ENCODE data around the gene EYS. TPM values are rescaled to one million over a fixed set of nuclear protein-coding genes. Genes with fewer than 3 reads are reported as not detected.

The EYS gene
- total RNA-seq, 1 donor from 2014 or later: 17.3 TPM

DNA sequence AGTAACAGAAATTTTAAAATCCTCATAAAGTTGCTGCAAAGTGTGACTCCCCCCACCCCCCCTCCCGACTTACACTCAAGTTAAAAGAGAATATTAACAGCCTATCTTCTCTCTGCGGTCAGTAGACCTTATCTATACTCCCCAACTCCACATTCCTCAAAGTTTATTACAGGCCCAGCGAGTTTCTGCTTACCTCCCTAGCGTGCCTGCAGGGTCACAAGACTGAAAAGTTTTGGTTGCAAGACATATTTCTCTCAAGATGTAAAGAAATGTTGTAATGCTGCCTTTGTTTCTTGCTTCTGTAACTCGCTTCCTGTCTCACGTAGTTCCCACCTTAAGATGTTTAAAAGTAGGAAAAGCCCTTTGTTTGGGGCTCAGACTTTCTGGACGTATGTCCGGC is 1371.8 kb downstream of the EYS start:
- no peak for DNase-seq (ENCODE audit: low spot score)

DNA sequence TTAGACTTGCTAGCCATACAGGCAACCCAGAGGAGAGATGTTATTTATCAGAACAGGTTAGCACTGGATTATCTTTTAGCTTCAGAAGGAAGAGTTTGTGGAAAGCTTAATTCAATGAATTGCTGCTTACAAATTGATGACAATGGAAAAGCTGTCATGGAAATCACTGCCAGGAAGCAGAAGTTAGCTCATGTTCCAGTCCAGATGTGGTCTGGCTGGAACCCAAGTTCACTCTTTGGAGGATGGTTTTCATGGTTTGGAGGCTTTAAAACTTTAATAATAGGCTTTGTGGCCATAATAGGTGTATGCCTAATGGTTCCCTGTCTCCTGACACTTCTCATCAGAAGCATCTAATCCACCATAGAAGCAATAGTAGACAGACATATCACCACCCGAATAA is 1372.4 kb downstream of the EYS start:
- DNase-seq (ENCODE audit: low spot score): no peak

DNA sequence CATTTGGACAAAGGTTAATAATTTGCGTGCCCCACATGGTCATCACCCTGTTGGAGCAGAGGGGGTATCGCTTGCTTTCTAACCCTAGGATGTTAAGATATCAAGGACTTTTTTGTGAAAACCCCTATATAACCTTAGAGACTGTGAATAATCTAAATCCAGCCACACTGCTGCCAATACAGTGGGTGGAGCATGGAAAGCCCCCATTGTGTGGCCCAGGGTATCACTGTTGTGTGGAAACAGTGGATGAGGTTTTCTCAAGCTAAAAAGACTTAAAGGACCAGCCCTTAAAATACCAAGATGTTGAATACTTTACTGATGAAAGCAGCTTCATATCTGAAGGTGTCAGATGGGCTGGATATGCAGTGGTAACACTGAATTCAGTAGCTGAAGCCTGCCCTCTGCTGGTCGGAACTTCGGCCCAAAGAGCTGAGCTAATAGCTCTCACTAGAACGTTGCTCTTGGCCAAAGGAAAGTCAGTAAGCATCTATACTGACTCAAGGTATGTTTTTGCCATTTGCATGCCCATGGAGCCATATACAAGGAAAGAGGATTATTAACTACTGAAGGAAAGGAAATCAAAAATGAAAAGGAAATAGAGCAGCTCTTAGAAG is 1376.2 kb downstream of the EYS start:
- DNase-seq (ENCODE audit: low spot score): peak; percentile 70

DNA sequence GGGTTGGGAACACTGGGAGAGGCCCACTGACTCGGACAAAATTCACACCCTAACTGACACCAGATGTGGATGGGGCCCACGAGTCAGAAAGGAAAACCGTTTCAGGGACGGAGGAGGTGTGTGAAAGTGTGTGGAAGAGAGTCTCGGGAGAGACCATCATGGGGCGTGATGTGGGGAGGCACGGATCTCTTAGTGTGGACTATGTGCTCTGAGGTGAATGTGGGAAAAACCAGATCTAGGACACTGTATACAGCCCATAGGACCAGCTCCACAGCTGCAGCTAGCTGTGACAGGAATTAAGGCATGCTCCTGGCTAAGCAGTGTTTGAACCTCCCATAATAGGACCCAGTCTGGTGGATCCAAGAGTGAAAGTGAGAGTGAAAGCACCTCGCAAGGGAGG is 1380.1 kb downstream of the EYS start:
- no peak for DNase-seq (ENCODE audit: low spot score)

DNA sequence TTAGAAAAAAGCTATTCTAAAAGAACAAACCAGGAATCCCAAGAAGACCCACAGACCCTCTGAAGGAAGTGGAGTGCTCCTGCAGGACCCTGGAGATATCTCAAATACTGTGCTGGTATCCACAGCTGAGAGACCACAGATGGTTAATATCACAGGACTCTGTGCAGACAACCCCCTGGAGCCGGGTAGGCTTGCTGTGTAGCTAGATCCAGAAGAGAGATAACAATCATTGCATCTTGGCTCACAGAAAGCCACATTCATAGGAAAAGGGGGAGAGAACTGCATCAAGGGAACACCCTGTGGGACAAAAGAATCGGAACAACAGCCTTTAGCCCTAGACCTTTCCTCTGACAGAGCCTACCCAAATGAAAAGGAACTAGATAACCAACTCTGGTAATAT is 1381.9 kb downstream of the EYS start:
- DNase-seq (ENCODE audit: low spot score): no peak

DNA sequence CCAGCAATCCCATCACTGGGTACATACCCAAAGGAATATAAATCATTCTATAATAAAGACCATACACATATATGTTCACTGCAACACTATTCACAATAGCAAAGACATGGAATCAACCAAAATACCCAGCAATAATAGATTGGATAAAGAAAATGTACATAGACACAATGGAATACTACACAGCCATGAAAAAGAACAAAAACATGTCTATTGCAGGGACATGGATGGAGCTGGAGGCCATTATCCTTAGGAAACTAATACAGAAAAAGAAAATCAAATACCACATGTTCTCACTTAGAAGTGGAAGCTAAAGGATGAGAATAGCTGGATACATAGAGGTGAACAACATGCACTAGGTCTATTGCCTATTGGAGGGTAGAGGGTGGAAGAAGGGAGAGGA is 1396.8 kb downstream of the EYS start:
- DNase-seq (ENCODE audit: low spot score): no peak

DNA sequence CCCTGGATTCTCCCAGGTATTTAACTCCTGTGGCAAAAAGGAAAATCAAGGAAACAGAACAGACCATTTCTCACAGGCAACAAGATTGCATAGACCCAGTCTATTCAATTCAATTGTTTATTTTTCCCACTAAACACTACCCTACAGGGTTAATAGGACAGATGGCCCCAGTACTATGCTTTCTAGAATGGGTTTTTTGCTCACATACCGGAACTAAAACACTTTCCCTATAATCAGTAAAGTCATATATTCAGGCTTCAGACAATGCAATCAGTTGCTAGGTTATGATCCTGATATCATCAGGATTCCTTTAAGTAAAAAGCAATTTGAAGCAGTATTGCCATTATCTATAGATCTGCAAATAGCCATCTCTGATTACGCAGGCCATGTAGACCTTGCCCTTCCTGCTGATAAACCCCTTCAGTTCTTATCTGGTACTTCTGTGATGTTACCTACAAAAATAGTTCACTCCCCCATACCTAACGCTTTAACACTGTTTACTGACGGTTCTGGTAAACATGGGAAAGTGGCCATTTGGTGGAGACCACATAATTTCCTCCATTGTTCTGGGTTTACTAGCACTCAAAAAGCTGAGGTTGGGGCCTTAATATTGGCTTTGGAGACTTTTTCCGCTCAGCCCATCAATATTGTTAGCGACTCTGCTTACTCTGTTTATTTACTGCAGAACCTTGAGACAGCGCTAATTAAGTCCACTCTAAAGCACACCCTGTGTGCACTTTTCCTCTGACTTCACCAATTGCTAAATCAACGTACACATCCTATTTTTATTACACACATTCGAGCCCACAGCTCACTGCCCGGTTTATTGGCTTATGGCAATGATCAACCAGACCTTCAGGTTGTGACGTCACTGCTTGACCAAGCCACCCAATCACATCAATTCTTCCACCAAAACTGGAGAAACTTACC is 1405.5 kb downstream of the EYS start:
- DNase-seq (ENCODE audit: low spot score): no peak

DNA sequence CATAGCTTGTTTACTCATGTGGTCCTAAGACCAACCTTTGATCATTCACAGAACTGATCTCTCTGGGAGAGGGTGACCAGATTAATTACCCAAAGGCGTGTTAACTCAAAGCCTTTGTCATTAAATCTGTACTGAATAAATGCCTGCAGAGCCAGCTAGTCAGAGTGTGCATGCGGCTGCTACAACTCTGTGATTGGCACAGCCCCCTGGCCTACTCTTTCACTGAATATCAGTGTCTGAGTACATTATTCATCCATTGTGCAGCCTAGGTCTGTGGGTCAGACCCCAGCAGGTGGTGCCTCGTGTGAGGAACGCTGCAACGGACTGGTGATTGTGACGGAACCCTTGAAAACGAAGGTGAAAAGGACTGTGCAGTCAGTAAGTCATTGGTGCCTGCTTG is 1407.8 kb downstream of the EYS start:
- DNase-seq (ENCODE audit: low spot score): no peak

DNA sequence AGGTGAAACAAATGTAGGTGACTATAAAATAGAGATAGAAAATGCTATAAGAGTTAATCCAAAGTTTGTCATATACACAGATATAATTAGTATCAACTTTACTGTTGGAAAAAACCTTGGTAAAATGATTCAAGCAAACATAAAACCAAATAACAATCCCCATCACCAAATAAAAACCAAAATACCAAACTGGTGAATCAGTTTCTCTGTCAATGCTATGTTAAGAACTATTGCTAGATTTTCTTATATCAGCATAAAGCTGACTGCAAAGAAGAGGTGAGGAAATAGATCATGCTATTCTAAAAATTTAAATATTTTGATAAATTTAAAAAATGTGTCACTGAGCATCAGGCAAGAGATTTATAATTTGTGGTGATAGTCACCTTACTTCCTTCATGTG is 1413.0 kb downstream of the EYS start:
- no peak for DNase-seq (ENCODE audit: low spot score)

DNA sequence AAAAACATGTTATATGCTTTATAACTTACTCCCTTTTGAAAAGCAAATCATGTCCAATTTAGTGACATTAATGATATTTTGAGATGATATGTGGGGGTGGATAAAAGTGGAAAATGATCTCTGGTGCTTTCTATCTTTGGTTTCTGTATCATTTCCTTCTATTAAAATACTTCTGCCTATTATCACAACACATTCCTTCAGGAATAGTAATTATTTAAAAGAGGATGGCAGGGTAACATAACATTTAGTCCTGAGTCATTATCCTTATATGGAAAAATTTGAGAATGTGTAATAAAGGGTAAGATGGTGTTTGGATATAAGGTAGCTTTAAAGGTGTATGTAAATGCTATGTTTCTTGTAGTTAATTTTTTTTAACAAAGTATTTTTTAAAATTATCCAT is 1413.7 kb downstream of the EYS start:
- no peak for DNase-seq (ENCODE audit: low spot score)

DNA sequence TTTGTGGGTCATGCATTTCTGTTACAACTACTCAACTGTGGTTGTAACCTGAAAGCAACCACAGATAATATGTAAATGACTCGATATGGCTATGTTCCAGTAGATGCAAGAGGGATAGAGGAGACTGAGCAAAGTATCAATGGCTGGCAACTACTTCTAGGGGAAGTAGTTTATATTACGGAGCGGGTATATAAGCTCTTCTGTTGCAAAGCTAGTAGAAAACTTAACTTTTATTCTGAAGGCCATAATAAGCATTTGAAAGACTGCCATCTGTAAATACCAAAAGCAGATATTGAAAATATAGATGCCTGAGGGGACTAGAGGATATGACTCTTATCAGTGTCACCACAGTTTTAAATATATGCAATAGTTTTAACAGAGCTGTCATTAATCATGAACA is 1416.2 kb downstream of the EYS start:
- DNase-seq (ENCODE audit: low spot score): no peak

DNA sequence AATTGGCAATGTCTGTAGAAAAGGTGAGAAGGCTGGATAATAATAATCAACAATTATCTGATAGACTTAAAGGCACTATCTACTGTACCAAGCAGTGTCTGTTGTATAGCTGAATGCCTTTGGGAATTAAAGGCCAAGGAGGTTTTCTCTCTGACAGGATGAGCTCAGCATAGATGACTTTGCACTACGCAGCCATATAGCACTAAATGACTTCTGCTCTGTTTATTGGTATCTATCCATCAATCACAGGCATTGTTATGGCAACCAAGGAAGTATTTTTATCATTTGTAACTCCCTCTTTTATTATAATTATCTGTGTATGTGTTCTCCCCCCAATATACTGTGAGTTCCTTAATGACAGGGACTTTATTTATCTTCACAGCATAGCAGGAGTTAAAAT is 1417.1 kb downstream of the EYS start:
- DNase-seq (ENCODE audit: low spot score): no peak

DNA sequence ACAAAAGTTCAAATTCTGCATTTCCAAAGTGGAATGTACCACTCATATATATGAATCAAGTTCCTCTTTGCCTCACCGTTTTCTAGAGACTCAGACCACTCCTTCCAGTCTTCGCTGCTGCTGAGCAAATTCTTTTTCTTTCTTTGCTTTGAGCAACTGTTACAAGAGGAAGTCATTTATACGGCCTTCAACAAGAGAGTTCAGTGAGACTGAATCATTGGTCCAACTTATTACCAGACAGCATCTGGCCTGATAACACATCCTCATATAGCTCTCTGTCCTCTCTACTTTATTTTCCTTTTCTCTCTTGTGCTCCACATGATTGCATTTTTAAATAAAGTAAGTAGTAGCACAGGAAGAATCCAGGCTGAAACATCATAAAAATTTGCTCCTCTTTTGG is 1418.7 kb downstream of the EYS start:
- peak; percentile 51 for DNase-seq (ENCODE audit: low spot score)

DNA sequence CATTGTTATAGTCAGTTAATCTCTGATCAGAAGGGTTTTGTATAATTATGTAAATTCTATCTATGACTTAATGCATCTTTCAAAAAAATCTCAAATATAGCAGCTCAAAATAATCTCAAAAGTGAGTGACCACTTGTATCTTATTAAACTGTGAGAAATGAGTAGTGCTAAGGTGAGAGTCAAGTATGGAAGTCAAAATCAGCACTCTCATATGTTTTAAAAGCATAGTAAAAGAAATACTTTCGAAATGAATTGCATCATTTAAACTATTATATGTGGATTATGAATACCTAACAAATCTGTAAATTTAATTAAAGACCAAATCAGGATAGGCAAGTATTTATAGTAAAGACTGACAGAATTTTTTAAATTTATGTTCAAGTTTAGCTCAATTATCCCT is 1425.9 kb downstream of the EYS start:
- no peak for DNase-seq (ENCODE audit: low spot score)

DNA sequence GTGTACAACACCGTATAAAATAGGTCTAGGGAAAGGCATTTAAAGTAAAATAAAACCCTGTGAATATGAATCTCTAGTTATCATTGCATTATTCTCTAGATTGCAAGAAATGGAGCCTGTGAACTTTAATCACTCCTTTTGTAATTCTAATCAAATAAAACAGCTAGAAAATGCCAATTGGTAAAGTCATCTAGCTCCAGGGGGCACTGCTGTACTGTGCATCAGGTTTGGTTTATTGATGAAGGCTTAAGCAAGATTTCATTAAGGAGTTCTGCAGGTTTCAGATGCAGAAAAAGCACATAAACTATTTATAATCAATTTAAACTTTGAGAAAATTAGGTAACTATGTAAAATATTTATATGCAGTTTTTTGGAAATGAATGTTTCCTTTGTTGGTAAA is 1426.5 kb downstream of the EYS start:
- DNase-seq (ENCODE audit: low spot score): peak; percentile 30

DNA sequence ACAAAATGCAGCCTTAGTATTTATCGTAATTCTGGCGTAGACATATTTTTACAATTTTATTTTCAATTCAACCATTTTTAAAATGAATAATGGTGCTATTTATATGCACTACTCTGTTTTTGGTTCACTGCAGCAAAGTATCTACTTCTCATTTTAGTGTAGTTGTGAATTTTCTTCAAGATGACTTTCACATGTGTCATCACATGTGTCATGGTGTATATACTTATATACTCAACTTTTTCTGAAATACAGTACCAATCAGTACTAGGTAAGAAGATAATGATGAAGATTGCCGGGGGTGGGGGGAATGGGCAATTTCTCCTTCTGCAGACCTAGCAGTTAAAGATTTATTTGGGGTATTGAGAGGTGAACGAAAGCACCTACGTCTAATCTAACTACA is 1436.9 kb downstream of the EYS start:
- DNase-seq (ENCODE audit: low spot score): no peak

DNA sequence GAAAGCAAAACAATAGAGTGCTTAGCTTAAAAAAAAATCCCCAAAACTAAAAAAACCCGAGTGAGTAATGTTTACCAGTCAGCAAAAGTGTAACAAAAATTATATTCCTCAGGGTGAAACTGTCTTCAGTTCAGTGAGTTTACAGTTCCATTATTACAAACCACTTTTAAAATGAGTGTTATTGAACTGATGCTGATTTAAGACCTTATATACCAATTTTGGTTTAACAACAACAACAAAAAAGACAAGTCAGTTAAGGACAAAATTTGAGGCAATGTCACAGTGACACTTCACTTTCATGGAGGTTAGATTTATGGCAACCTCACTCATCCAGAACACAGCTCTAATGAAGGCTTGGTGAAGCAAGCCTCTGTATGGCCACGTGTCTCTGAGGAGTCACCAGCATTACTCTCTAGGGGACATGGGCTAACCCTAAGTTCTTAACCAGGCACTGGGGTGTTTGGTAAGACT is 1440.6 kb downstream of the EYS start:
- DNase-seq (ENCODE audit: low spot score): no peak

DNA sequence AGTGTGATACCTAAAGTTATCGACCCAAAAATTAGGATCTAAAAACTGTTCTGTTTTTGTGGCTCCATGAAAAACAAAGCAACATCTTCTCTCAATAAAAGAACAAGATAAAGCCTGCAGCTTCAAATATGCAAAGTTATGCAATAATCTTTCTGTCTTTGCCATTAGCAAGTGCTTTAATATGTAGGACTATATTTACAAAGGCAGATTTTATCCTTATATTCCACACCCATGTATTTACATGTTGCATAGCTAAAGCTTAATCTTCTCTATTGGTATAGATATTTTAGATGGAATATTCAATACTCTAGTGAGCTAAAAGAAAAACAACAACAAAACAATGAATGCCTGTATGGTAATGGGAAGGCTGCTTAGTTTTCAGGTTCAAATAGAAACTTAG is 1443.2 kb downstream of the EYS start:
- no peak for DNase-seq (ENCODE audit: low spot score)

DNA sequence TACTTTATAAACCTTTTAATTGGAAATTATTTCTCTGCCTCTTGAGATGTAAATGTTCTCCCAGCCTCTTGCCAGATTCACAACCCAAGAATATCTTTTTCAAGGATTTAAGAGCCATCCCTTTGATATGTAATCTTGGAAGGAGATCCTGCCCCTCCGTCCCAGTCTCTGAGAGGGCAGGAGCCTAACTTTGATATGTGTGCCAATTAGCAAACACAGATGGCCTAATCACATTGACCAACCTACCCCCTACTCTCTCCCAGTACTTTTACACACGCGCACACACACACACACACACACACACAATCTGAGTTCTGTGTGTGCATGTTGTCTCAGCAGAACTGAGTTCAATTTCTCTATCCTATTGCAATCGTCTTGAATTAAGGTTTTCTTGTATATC is 1447.7 kb downstream of the EYS start:
- DNase-seq (ENCODE audit: low spot score): peak; percentile 10

DNA sequence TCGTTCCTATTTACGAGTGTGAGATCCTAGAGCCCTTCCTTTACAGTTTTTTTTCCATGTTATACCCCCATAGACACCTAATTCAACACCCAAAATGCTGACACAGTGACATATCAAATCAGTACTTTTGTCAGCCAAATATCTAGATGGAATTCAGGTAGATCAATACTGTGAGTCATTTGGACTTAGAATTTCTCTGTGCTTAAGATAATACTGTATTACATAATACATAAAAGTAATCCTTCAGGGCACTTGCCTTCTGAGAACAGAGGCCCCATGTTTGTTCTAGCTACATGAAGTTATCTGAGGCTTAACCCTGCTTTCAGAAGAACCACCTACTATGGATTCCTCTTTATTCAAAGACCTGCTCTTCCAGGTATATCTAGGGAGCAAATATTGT is 1448.3 kb downstream of the EYS start:
- no peak for DNase-seq (ENCODE audit: low spot score)

DNA sequence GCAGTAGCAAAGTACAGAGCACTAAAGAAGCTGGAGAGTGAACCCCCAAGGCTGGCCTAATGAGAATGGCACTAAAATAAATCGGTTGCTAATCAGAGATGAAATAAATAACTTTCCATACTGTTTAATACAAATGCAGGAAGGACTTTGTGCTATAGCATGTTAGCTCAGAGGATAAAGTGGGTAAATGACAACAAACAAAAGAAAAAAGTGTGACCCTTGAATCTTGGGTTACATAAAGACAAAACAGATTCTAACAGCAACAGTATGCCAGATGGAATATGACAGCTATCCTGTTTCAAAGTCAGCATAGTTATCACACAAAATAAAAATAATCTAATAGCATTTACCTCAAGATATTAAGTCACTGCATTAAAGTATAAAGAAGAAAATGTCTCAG is 1448.7 kb downstream of the EYS start:
- no peak for DNase-seq (ENCODE audit: low spot score)

DNA sequence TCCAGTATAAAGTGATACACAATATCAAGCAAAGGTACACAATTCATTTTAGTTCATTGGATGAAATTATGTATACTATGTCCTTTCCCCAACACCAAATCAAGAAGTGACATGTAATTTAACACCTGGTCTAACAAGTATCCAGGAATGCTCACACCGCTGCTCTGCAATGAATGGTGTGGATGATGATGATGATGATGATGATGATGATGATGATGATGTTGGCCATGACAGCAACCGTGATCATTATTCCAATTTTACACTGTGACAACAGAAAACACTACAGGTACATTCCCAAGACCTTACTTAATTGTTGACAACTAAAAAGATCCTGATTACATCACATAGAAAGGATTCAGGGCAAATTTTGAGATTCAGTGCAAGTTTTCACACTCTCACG is 1449.4 kb downstream of the EYS start:
- no peak for DNase-seq (ENCODE audit: low spot score)

DNA sequence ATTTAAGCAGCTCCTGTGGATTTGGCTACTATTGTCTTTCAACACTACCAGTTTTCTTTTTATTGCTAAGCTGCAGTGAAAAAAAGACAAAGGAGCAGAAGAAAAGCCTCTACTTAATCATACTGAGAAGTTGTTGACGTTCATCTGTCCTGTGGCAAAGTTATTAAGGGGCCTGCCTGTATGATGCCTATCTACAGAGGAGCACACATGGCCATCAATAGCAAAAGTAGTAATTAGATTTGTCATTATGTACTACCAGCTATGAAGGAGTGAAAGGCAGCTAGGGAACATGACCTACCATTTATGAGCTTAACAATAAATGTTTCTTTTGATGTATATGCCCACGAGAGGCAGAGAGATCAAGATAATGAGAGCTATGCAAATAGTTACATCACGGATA is 1450.5 kb downstream of the EYS start:
- DNase-seq (ENCODE audit: low spot score): no peak
